ENCODE measurements around the gene LRRC55.
A peak's percentile ranks its signal among the peaks of the same experiment; 100 is the strongest.

LRRC55 gene

GRCh38 chr11:57150454-57150917 lies 31.3 kb upstream of the LRRC55 start:
- no peak overlapping the region for H3K27ac ChIP-seq (ENCODE audit: low read depth, low read length, severe bottlenecking)
- H3K4me1 ChIP-seq (ENCODE audit: control insufficient read depth, insufficient read depth, low read length, poor library complexity, severe bottlenecking) = peaks cover 18% of the 10 kb centered on the region
- H3K36me3 ChIP-seq (ENCODE audit: control insufficient read depth, insufficient read depth, low read length) = no peaks in the 10 kb centered on the region
- no peaks in the 10 kb centered on the region for H3K9me3 ChIP-seq (ENCODE audit: control insufficient read depth, low read length)
- WGBS, 2 experiments (ENCODE audit: insufficient coverage in 2 of 2) = 60 to 83% methylated on average over 1 to 2 of the region's 4 CpGs
- no peak overlapping the region for H3K4me3 ChIP-seq (ENCODE audit: extremely low read depth, insufficient read depth, low read length, poor library complexity, severe bottlenecking)

- Histone ChIP-seq H3K4me1 (ENCODE audit: control insufficient read depth, insufficient read depth, low read length, poor library complexity, severe bottlenecking) (peaks cover 30% of the 10 kb centered on the region), H3K9me3 (ENCODE audit: control insufficient read depth, low read length) (no peaks in the 10 kb centered on the region), H3K4me3 (ENCODE audit: extremely low read depth, insufficient read depth, low read length, poor library complexity, severe bottlenecking) (no peak overlapping the region), H3K27ac (ENCODE audit: low read depth, low read length, severe bottlenecking) (no peak overlapping the region), H3K36me3 (ENCODE audit: control insufficient read depth, insufficient read depth, low read length) (no peaks in the 10 kb centered on the region)
- WGBS, 2 experiments (ENCODE audit: insufficient coverage in 2 of 2) = 100% methylated on average over 1 of the region's 2 CpGs; no CpG with 5 or more reads in 1 of the 2 experiments
Observed at GRCh38 chr11:57152134-57152533, 29.6 kb upstream of the LRRC55 start.

- no peaks in the 10 kb centered on the region for H3K9me3 ChIP-seq (ENCODE audit: control insufficient read depth, low read length)
- H3K4me1 ChIP-seq (ENCODE audit: control insufficient read depth, insufficient read depth, low read length, poor library complexity, severe bottlenecking) = peaks cover 30% of the 10 kb centered on the region
- H3K36me3 ChIP-seq (ENCODE audit: control insufficient read depth, insufficient read depth, low read length) = no peaks in the 10 kb centered on the region
- H3K4me3 ChIP-seq (ENCODE audit: extremely low read depth, insufficient read depth, low read length, poor library complexity, severe bottlenecking) = no peak overlapping the region
- H3K27ac ChIP-seq (ENCODE audit: low read depth, low read length, severe bottlenecking) = no peak overlapping the region
Observed at GRCh38 chr11:57153448-57153847, 28.3 kb upstream of the LRRC55 start.

GRCh38 chr11:57154739-57155138 lies 27.0 kb upstream of the LRRC55 start:
- no peak overlapping the region for H3K27ac ChIP-seq (ENCODE audit: low read depth, low read length, severe bottlenecking)
- H3K4me3 ChIP-seq (ENCODE audit: extremely low read depth, insufficient read depth, low read length, poor library complexity, severe bottlenecking) = no peak overlapping the region
- 75 to 90% methylated on average over 1 to 2 of the region's 2 CpGs for WGBS, 2 experiments (ENCODE audit: insufficient coverage in 2 of 2)
- peaks cover 30% of the 10 kb centered on the region for H3K4me1 ChIP-seq (ENCODE audit: control insufficient read depth, insufficient read depth, low read length, poor library complexity, severe bottlenecking)
- no peaks in the 10 kb centered on the region for H3K9me3 ChIP-seq (ENCODE audit: control insufficient read depth, low read length)
- H3K36me3 ChIP-seq (ENCODE audit: control insufficient read depth, insufficient read depth, low read length) = no peaks in the 10 kb centered on the region

- H3K9me3 ChIP-seq (ENCODE audit: control insufficient read depth, low read length) = no peaks in the 10 kb centered on the region
- 90 to 100% methylated on average over 1 of the region's 1 CpG for WGBS, 2 experiments (ENCODE audit: insufficient coverage in 2 of 2)
- no peak overlapping the region for H3K4me3 ChIP-seq (ENCODE audit: extremely low read depth, insufficient read depth, low read length, poor library complexity, severe bottlenecking)
- H3K36me3 ChIP-seq (ENCODE audit: control insufficient read depth, insufficient read depth, low read length) = no peaks in the 10 kb centered on the region
- H3K4me1 ChIP-seq (ENCODE audit: control insufficient read depth, insufficient read depth, low read length, poor library complexity, severe bottlenecking) = peaks cover 29% of the 10 kb centered on the region
- peak overlapping the region; percentile 70 for H3K27ac ChIP-seq (ENCODE audit: low read depth, low read length, severe bottlenecking)
Observed at GRCh38 chr11:57155400-57155799, 26.4 kb upstream of the LRRC55 start.

- H3K9me3 ChIP-seq (ENCODE audit: control insufficient read depth, low read length) = no peaks in the 10 kb centered on the region
- WGBS, 2 experiments (ENCODE audit: insufficient coverage in 2 of 2) = 21 to 30% methylated on average over 5 to 6 of the region's 10 CpGs
- H3K36me3 ChIP-seq (ENCODE audit: control insufficient read depth, insufficient read depth, low read length) = no peaks in the 10 kb centered on the region
- peak overlapping the region; percentile 83 for H3K27ac ChIP-seq (ENCODE audit: low read depth, low read length, severe bottlenecking)
- H3K4me1 ChIP-seq (ENCODE audit: control insufficient read depth, insufficient read depth, low read length, poor library complexity, severe bottlenecking) = peaks cover 24% of the 10 kb centered on the region
- no peak overlapping the region for H3K4me3 ChIP-seq (ENCODE audit: extremely low read depth, insufficient read depth, low read length, poor library complexity, severe bottlenecking)
Observed at GRCh38 chr11:57155838-57156607, 25.7 kb upstream of the LRRC55 start.

- H3K4me1 ChIP-seq (ENCODE audit: control insufficient read depth, insufficient read depth, low read length, poor library complexity, severe bottlenecking) = peaks cover 17% of the 10 kb centered on the region
- WGBS, 2 experiments (ENCODE audit: insufficient coverage in 2 of 2) = 92% methylated on average over 2 to 4 of the region's 4 CpGs
- peak overlapping the region; percentile 83 for H3K27ac ChIP-seq (ENCODE audit: low read depth, low read length, severe bottlenecking)
Observed at GRCh38 chr11:57156928-57157327, 24.8 kb upstream of the LRRC55 start.

GRCh38 chr11:57157624-57158023 lies 24.1 kb upstream of the LRRC55 start:
- 74 to 88% methylated on average over 3 of the region's 3 CpGs for WGBS, 2 experiments (ENCODE audit: insufficient coverage in 2 of 2)
- no peak overlapping the region for H3K27ac ChIP-seq (ENCODE audit: low read depth, low read length, severe bottlenecking)

More at GRCh38 chr11:57156928-57157327, 24.8 kb upstream of the LRRC55 start:
- Histone ChIP-seq H3K9me3 (ENCODE audit: control insufficient read depth, low read length) (no peaks in the 10 kb centered on the region), H3K36me3 (ENCODE audit: control insufficient read depth, insufficient read depth, low read length) (no peaks in the 10 kb centered on the region), H3K4me3 (ENCODE audit: extremely low read depth, insufficient read depth, low read length, poor library complexity, severe bottlenecking) (no peak overlapping the region)

GRCh38 chr11:57158180-57158579 lies 23.6 kb upstream of the LRRC55 start:
- no peak overlapping the region for H3K27ac ChIP-seq (ENCODE audit: low read depth, low read length, severe bottlenecking)

More at GRCh38 chr11:57157624-57158023, 24.1 kb upstream of the LRRC55 start:
- Histone ChIP-seq H3K9me3 (ENCODE audit: control insufficient read depth, low read length) (no peaks in the 10 kb centered on the region), H3K36me3 (ENCODE audit: control insufficient read depth, insufficient read depth, low read length) (no peaks in the 10 kb centered on the region), H3K4me3 (ENCODE audit: extremely low read depth, insufficient read depth, low read length, poor library complexity, severe bottlenecking) (no peak overlapping the region), H3K4me1 (ENCODE audit: control insufficient read depth, insufficient read depth, low read length, poor library complexity, severe bottlenecking) (peaks cover 17% of the 10 kb centered on the region)

GRCh38 chr11:57158599-57158998 lies 23.2 kb upstream of the LRRC55 start:
- Histone ChIP-seq H3K27ac (ENCODE audit: low read depth, low read length, severe bottlenecking) (no peak overlapping the region), H3K4me3 (ENCODE audit: extremely low read depth, insufficient read depth, low read length, poor library complexity, severe bottlenecking) (no peak overlapping the region), H3K4me1 (ENCODE audit: control insufficient read depth, insufficient read depth, low read length, poor library complexity, severe bottlenecking) (peaks cover 17% of the 10 kb centered on the region), H3K9me3 (ENCODE audit: control insufficient read depth, low read length) (no peaks in the 10 kb centered on the region), H3K36me3 (ENCODE audit: control insufficient read depth, insufficient read depth, low read length) (no peaks in the 10 kb centered on the region)
- 100% methylated on average over 1 of the region's 1 CpG; no CpG with 5 or more reads in 1 of the 2 experiments for WGBS, 2 experiments (ENCODE audit: insufficient coverage in 2 of 2)

More at GRCh38 chr11:57158180-57158579, 23.6 kb upstream of the LRRC55 start:
- H3K36me3 ChIP-seq (ENCODE audit: control insufficient read depth, insufficient read depth, low read length) = no peaks in the 10 kb centered on the region
- WGBS, 2 experiments (ENCODE audit: insufficient coverage in 2 of 2) = 80% methylated on average over 1 of the region's 5 CpGs; no CpG with 5 or more reads in 1 of the 2 experiments
- no peaks in the 10 kb centered on the region for H3K9me3 ChIP-seq (ENCODE audit: control insufficient read depth, low read length)
- peaks cover 17% of the 10 kb centered on the region for H3K4me1 ChIP-seq (ENCODE audit: control insufficient read depth, insufficient read depth, low read length, poor library complexity, severe bottlenecking)
- H3K4me3 ChIP-seq (ENCODE audit: extremely low read depth, insufficient read depth, low read length, poor library complexity, severe bottlenecking) = no peak overlapping the region

GRCh38 chr11:57160665-57161064 lies 21.1 kb upstream of the LRRC55 start:
- Histone ChIP-seq H3K36me3 (ENCODE audit: control insufficient read depth, insufficient read depth, low read length) (no peaks in the 10 kb centered on the region), H3K4me1 (ENCODE audit: control insufficient read depth, insufficient read depth, low read length, poor library complexity, severe bottlenecking) (peaks cover 12% of the 10 kb centered on the region), H3K9me3 (ENCODE audit: control insufficient read depth, low read length) (no peaks in the 10 kb centered on the region), H3K4me3 (ENCODE audit: extremely low read depth, insufficient read depth, low read length, poor library complexity, severe bottlenecking) (no peak overlapping the region), H3K27ac (ENCODE audit: low read depth, low read length, severe bottlenecking) (no peak overlapping the region)
- WGBS, 2 experiments (ENCODE audit: insufficient coverage in 2 of 2) = 93% methylated on average over 2 of the region's 2 CpGs; no CpG with 5 or more reads in 1 of the 2 experiments
